CD4-positive, alpha-beta T cell treated with Interleukin-15 for 1 hour (primary cell): Measurements from ENCODE around the gene CEP95.
A peak's percentile ranks its signal among the peaks of the same experiment; 100 is the strongest.
"Not testable (repeated sequence)": the region's sequence is repeated elsewhere in the genome, so short reads cannot be mapped to it uniquely, and the experiment has no call there.

Experiments
- DNase-seq: peaks from one replicate; pipeline ENCODE4 v3.0.0-alpha.2; 2020

The CEP95 gene

GRCh38 chr17:64506576-64507412 lies at the start of gene CEP95:
CEP95 (plus strand) TSS chr17:64506977; CDS start chr17:64507098, 121 bp downstream.
- peak; percentile 97 for DNase-seq

- DNase-seq, result no peak
Observed at GRCh38 chr17:64457156-64457555, 49.6 kb upstream of the CEP95 start.

- DNase-seq, result no peak
Observed at GRCh38 chr17:64458756-64459155, 48.0 kb upstream of the CEP95 start.

- DNase-seq, result no peak
Observed at GRCh38 chr17:64459284-64459747, 47.5 kb upstream of the CEP95 start.

GRCh38 chr17:64459818-64460217 lies 47.0 kb upstream of the CEP95 start:
- not testable (repeated sequence) for DNase-seq

GRCh38 chr17:64460955-64461354 lies 45.8 kb upstream of the CEP95 start:
- no peak for DNase-seq

GRCh38 chr17:64461788-64462187 lies 45.0 kb upstream of the CEP95 start:
- no peak for DNase-seq

GRCh38 chr17:64466019-64466735 lies 40.6 kb upstream of the CEP95 start:
- no peak for DNase-seq

GRCh38 chr17:64466834-64467233 lies 39.9 kb upstream of the CEP95 start:
- not testable (repeated sequence) for DNase-seq

GRCh38 chr17:64470625-64471024 lies 36.2 kb upstream of the CEP95 start:
- DNase-seq, result no peak

GRCh38 chr17:64471440-64471839 lies 35.3 kb upstream of the CEP95 start:
- DNase-seq, result no peak

GRCh38 chr17:64472564-64472963 lies 34.2 kb upstream of the CEP95 start:
- DNase-seq, result no peak

- no peak for DNase-seq
Observed at GRCh38 chr17:64477849-64478248, 28.9 kb upstream of the CEP95 start.

GRCh38 chr17:64480951-64481350 lies 25.8 kb upstream of the CEP95 start:
- DNase-seq, result no peak

- no peak for DNase-seq
Observed at GRCh38 chr17:64484380-64484779, 22.4 kb upstream of the CEP95 start.

- DNase-seq, result no peak
Observed at GRCh38 chr17:64488301-64488700, 18.5 kb upstream of the CEP95 start.

GRCh38 chr17:64491034-64491860 lies 15.5 kb upstream of the CEP95 start:
- peak; percentile 58 for DNase-seq

GRCh38 chr17:64491994-64492393 lies 14.8 kb upstream of the CEP95 start:
- no peak for DNase-seq

GRCh38 chr17:64492481-64493109 lies 14.2 kb upstream of the CEP95 start:
- DNase-seq, result no peak

- no peak for DNase-seq
Observed at GRCh38 chr17:64494121-64494520, 12.7 kb upstream of the CEP95 start.

GRCh38 chr17:64495300-64495699 lies 11.5 kb upstream of the CEP95 start:
- DNase-seq, result not testable (repeated sequence)

- no peak for DNase-seq
Observed at GRCh38 chr17:64496348-64496785, 10.4 kb upstream of the CEP95 start.
